HFFc6 (cell line): ENCODE data around the gene CDH23. TPM values are rescaled to one million over a fixed set of nuclear protein-coding genes. Genes with fewer than 3 reads are reported as not detected.

ENCODE experiments used
- DNase-seq: peaks from one replicate; pipeline ENCODE4 v3.0.0-alpha.2; 2018
- H3K27ac Mint-ChIP-seq: 2 replicates; pipeline ENCODE4 v1.8.0; 2020; ENCODE audit warnings: mild to moderate bottlenecking, mixed read lengths
- H3K27me3 Mint-ChIP-seq: 2 replicates; pipeline ENCODE4 v1.8.0; 2021; ENCODE audit warnings: mild to moderate bottlenecking, moderate library complexity, mixed read lengths; ENCODE audit not compliant: insufficient read depth
- H3K36me3 Mint-ChIP-seq: 2 replicates; pipeline ENCODE4 v1.8.0; 2021; ENCODE audit warnings: low read depth, mixed read lengths
- H3K4me1 Mint-ChIP-seq: 2 replicates; pipeline ENCODE4 v1.8.0; 2020; ENCODE audit warnings: low read depth, mixed read lengths
- H3K4me3 Mint-ChIP-seq: 2 replicates; pipeline ENCODE4 v1.8.0; 2020; ENCODE audit warnings: mild to moderate bottlenecking, moderate library complexity, mixed read lengths
- H3K9me3 Mint-ChIP-seq: 2 replicates; pipeline ENCODE4 v1.8.0; 2020; ENCODE audit warnings: mild to moderate bottlenecking, mixed read lengths
- total RNA-seq, 6 experiments: library from RNA; stranded (reverse); fragmentation: NEBNext Ultra II Directional; extraction: Animal tissue kit (Norgen Biotek cat#: 25700); gene quantifications; 2 replicates in 1 of 6; 3 replicates in 5 of 6; pipeline ENCODE4 v1.2.3, GENCODE V29; 2021
- TF ChIP-seq, protein P1 (sequence below): fragments of 200-600 bp; sonication (generic); IDR thresholded peaks from 2 replicates; pipeline ENCODE4 v1.5.0; 2021; ENCODE audit warnings: antibody characterized with exemption, mild to moderate bottlenecking

CDH23 gene
- total RNA-seq, 6 experiments from 2014 or later = 0.02 to 0.11 (median 0.04) TPM; not detected in 2

DNA sequence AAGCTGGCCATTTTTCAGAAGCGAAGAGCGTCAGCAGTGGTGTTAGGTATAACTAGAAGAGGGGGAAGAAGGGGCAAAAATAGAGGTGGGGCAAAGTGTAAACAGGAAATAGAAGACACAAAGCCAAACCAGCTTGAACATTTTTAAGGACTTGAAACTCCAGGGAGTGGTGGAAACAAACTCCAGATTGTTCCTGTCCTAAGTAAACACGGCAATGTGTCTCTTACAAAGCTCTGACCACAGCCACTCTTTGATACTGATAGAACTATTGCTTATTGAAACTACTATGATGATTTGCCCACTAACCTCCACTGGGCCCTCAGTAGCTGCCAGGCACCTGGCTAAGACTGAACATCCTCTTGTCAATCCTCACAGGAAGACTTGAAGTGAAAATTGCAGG is 20.8 kb upstream of the CDH23 start:
- Mint-ChIP-seq H3K27me3 (peaks cover 33% of the 10 kb centered on the region), H3K9me3 (no peaks in the 10 kb centered on the region), H3K4me3 (no peak overlapping the region; the same call in 1 of the 2 replicates), H3K27ac (no peak overlapping the region), H3K36me3 (no peaks in the 10 kb centered on the region; the same call in 1 of the 2 replicates), H3K4me1 (peaks cover 7% of the 10 kb centered on the region)
- TF ChIP-seq, protein P1, sequence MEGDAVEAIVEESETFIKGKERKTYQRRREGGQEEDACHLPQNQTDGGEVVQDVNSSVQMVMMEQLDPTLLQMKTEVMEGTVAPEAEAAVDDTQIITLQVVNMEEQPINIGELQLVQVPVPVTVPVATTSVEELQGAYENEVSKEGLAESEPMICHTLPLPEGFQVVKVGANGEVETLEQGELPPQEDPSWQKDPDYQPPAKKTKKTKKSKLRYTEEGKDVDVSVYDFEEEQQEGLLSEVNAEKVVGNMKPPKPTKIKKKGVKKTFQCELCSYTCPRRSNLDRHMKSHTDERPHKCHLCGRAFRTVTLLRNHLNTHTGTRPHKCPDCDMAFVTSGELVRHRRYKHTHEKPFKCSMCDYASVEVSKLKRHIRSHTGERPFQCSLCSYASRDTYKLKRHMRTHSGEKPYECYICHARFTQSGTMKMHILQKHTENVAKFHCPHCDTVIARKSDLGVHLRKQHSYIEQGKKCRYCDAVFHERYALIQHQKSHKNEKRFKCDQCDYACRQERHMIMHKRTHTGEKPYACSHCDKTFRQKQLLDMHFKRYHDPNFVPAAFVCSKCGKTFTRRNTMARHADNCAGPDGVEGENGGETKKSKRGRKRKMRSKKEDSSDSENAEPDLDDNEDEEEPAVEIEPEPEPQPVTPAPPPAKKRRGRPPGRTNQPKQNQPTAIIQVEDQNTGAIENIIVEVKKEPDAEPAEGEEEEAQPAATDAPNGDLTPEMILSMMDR = no peak
- DNase-seq = no peak

DNA sequence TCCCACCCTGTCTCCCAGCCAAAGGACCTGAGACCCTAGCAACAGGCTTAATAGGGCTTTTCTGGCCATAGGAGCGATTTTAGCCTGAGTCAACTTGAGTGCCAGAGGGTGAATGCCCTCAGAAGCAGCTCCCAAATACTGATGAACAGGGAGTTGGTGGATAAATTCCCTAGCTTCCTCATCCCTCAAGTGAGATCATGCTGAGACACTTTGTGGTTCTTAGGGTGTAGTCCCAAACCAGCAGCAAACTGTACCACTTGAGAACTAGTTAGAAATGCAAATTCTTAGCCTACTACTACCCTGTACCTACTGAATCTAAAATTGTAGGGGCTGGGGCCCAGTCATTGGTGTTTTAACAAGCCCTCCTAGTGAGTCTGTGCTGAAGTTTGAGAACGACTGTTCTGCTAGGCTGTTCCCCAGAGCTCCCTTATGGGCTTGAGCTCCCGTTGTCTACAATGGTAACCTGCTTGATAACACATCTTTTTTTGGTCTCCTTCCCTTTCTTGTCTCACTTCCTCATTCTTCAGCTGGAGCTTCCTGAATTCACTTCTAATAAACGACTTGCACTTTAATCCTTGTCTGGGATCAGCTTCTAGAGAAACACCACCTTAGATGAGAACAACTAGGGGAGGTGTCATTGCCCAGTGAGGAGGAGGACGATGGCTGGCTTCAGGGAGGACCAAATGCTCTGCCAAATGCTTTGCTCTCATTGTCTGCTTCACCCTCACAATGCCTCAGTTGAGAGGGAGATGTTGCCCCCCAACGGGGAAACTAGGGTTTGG is 18.2 kb upstream of the CDH23 start:
- no peak overlapping the region for H3K4me3 Mint-ChIP-seq
- H3K27me3 Mint-ChIP-seq = peaks cover 25% of the 10 kb centered on the region
- H3K36me3 Mint-ChIP-seq = no peaks in the 10 kb centered on the region; the same call in 1 of the 2 replicates
- no peak overlapping the region for H3K27ac Mint-ChIP-seq
- DNase-seq = no peak
- no peaks in the 10 kb centered on the region for H3K9me3 Mint-ChIP-seq
- TF ChIP-seq, protein P1 = no peak
- H3K4me1 Mint-ChIP-seq = peaks cover 7% of the 10 kb centered on the region

DNA sequence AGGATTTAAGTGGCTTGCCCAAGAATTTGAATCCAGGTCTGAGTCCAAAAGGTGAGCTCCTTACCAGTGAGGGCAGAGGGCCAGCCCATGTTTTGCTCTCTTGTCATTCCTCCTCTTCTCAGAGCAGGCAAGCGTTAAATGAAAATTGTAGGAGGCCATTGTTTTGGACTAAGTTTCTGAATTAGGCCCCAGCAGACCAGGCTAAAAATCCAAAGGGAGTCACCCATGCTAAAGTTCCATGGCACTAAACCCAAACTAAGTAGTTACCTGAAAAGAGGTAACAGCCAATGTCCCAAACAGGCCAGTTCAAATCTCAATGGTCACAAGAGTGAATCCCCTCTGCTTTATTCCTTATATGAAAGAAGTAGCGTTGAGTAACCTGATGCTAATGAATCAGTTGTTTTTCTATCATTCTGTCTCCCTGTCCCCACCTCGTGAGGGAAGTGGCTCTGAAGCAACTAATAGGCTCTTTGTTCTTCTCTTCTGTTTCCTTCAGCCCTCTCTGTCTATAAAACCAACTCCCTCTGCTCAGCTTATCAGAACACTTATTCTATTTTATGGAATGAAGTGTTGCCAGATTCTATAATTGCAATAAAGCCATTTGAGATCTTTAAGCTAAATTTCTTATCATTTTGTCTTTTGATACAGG is 17.5 kb upstream of the CDH23 start:
- no peak for DNase-seq
- no peaks in the 10 kb centered on the region; the same call in 1 of the 2 replicates for H3K36me3 Mint-ChIP-seq
- peaks cover 7% of the 10 kb centered on the region for H3K4me1 Mint-ChIP-seq
- no peak overlapping the region for H3K27ac Mint-ChIP-seq
- H3K27me3 Mint-ChIP-seq = peaks cover 25% of the 10 kb centered on the region
- no peak overlapping the region for H3K4me3 Mint-ChIP-seq
- TF ChIP-seq, protein P1 = no peak
- no peaks in the 10 kb centered on the region for H3K9me3 Mint-ChIP-seq

DNA sequence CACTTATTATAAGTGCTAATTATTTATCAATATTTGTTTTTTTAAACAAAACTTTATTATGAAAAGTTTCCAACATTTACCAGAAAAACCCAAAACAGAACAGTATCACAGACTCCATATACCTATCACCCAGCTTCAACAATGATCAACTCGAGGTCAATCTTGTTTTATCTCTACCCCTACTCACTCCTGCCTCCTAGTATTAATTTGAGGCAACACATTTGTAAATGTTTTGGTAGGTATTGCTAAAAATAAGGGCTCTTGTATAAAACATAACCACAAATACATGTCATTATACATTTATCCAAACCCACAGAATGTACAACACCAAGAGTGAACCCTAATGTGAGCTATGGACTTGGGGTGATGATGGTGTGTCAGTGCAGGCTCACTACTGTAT is 15.9 kb upstream of the CDH23 start:
- DNase-seq = no peak
- H3K27ac Mint-ChIP-seq = no peak overlapping the region
- H3K36me3 Mint-ChIP-seq = no peaks in the 10 kb centered on the region; the same call in 1 of the 2 replicates
- no peaks in the 10 kb centered on the region for H3K9me3 Mint-ChIP-seq
- H3K4me1 Mint-ChIP-seq = peaks cover 7% of the 10 kb centered on the region
- no peak overlapping the region for H3K4me3 Mint-ChIP-seq
- peaks cover 16% of the 10 kb centered on the region for H3K27me3 Mint-ChIP-seq
- TF ChIP-seq, protein P1 = no peak

DNA sequence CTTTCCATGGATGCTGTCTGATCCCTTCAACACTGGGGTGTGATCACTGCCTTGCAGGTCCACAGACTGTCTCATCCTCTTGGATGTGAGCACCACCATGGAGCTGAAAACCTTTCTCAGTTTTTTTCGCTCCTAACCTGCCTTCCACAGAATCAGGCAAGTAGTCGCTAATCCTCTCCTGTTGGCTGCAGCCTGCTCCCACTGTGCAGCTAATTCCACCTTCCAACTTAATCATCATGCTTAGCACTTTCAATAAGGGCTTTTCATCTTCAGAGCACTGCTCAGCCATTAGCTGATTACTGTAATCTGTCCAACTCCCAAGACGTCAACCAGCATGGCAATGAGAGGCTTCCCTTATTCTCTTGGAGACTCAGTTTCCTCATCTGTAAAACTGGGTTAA is 15.1 kb upstream of the CDH23 start:
- Mint-ChIP-seq H3K27ac (no peak overlapping the region), H3K4me1 (peaks cover 7% of the 10 kb centered on the region), H3K9me3 (no peaks in the 10 kb centered on the region), H3K36me3 (no peaks in the 10 kb centered on the region; the same call in 1 of the 2 replicates), H3K27me3 (peaks cover 24% of the 10 kb centered on the region), H3K4me3 (no peak overlapping the region)
- TF ChIP-seq, protein P1 = no peak
- no peak for DNase-seq
